ENCODE results near the gene ARL15.

The ARL15 gene

GRCh38 chr5:53937467-53937866 lies 372.9 kb downstream of the ARL15 start:
- no CpG with 5 or more reads among the region's 2 CpGs for WGBS, 2 donors (ENCODE audit: extremely low coverage in 2 of 2, insufficient read length in 2 of 2, insufficient replicate concordance in 1 of 2)

DNA sequence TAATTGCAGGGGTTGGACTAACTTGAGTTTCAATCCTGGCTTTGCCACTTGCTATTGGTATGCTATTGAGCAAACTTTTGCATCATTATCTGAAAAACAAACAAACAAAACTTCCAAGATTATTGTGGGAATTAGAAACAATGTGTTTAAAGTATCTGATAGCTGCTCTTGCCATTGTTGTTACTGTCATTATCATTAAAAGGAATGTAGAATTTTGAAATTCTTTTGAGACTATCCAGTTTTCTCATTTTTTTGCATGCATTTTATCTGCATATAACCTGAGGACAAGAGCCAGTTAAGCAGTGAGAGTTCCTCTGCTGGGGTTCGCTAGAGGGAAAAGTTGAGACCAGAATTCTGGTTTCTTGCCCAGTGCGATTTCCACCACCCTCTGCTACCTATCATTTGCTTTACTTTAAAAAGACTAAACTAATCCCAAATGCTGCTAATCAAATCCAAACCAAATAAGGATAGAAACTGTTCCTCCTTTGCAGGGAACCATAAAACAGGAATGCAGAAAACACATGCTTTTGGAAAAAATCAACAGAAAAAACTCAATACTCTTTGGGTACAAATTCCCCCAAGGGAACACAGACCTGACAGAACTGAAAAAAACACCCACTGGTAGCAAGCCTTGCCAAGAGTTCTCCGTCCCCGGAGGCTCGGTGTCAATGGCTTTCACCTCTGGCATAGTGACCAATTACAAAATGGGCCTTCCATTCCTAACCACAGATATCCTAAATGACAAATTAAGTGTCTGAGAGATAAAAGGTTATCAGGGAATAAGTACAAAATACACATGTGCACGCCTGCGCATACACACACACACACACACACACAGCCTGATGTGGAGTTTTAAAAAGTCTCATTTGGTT lies 373.7 kb downstream of the ARL15 start:
- no peak for DNase-seq (ENCODE audit: low spot score)
- Histone ChIP-seq H3K4me1 (ENCODE audit: control insufficient read depth in 2 of 2, insufficient read depth in 1 of 2, low read depth in 1 of 2, low read length in 2 of 2) (no peaks in the 10 kb centered on the region), H2BK120ac (ENCODE audit: low read depth, low read length) (no peak overlapping the region), H4K91ac (ENCODE audit: low read depth, low read length, poor library complexity) (no peak overlapping the region), H2BK5ac (ENCODE audit: low read length) (no peak overlapping the region), H3K4me2 (ENCODE audit: insufficient read depth, low read length, poor library complexity, severe bottlenecking) (no peak overlapping the region), H3K4me3 (ENCODE audit: low read length in 2 of 2) (no peak overlapping the region), H3K18ac (ENCODE audit: low read length) (no peak overlapping the region), H3K9me3 (replicated peaks in 1 of 2; ENCODE audit: control insufficient read depth in 2 of 2, insufficient read depth in 1 of 2, low read depth in 1 of 2, low read length in 2 of 2) (no peaks in the 10 kb centered on the region), H3K79me1 (ENCODE audit: low read depth, low read length) (no peaks in the 10 kb centered on the region), H2BK15ac (ENCODE audit: low read length) (no peak overlapping the region), H3K36me3 (replicated peaks in 1 of 2; ENCODE audit: control insufficient read depth in 2 of 2, insufficient read depth in 2 of 2, low read length in 2 of 2) (no peaks in the 10 kb centered on the region), H4K8ac (ENCODE audit: low read depth, low read length) (no peak overlapping the region), H3K4ac (ENCODE audit: low read length) (no peak overlapping the region), H3K14ac (ENCODE audit: low read length) (no peak overlapping the region), H2AFZ (ENCODE audit: low read length) (no peak overlapping the region), H3K27me3 (ENCODE audit: control insufficient read depth in 3 of 3, insufficient read depth in 3 of 3, low read depth in 1 of 3, low read length in 3 of 3) (no peaks in the 10 kb centered on the region), H2BK12ac (ENCODE audit: low read length) (no peak overlapping the region), H3K9ac (ENCODE audit: low read depth, low read length, poor library complexity) (no peak overlapping the region), H3K27ac (replicated peaks; ENCODE audit: low read length) (no peak overlapping the region), H3K23ac (ENCODE audit: low read depth, low read length, poor library complexity) (no peak overlapping the region), H2AK5ac (ENCODE audit: low read depth, low read length) (no peak overlapping the region)
- no CpG with 5 or more reads among the region's 7 CpGs for WGBS, 2 donors (ENCODE audit: extremely low coverage in 2 of 2, insufficient read length in 2 of 2, insufficient replicate concordance in 1 of 2)

More at GRCh38 chr5:53937467-53937866, 372.9 kb downstream of the ARL15 start:
- no peak overlapping the region for H2BK5ac ChIP-seq (ENCODE audit: low read length)
- H2BK12ac ChIP-seq (ENCODE audit: low read length) = no peak overlapping the region
- H3K27me3 ChIP-seq (ENCODE audit: control insufficient read depth in 3 of 3, insufficient read depth in 3 of 3, low read depth in 1 of 3, low read length in 3 of 3) = no peaks in the 10 kb centered on the region
- no peak overlapping the region for H3K9ac ChIP-seq (ENCODE audit: low read depth, low read length, poor library complexity)
- no peak overlapping the region for H3K4ac ChIP-seq (ENCODE audit: low read length)
- no peak overlapping the region for H3K4me3 ChIP-seq (ENCODE audit: low read length in 2 of 2)
- H3K14ac ChIP-seq (ENCODE audit: low read length) = no peak overlapping the region
- no peak overlapping the region for H4K8ac ChIP-seq (ENCODE audit: low read depth, low read length)
- no peak overlapping the region for H3K27ac ChIP-seq (replicated peaks; ENCODE audit: low read length)
- no peaks in the 10 kb centered on the region for H3K9me3 ChIP-seq (replicated peaks in 1 of 2; ENCODE audit: control insufficient read depth in 2 of 2, insufficient read depth in 1 of 2, low read depth in 1 of 2, low read length in 2 of 2)
- H3K79me1 ChIP-seq (ENCODE audit: low read depth, low read length) = no peaks in the 10 kb centered on the region
- no peak overlapping the region for H2AFZ ChIP-seq (ENCODE audit: low read length)
- no peak overlapping the region for H2BK120ac ChIP-seq (ENCODE audit: low read depth, low read length)
- H3K36me3 ChIP-seq (replicated peaks in 1 of 2; ENCODE audit: control insufficient read depth in 2 of 2, insufficient read depth in 2 of 2, low read length in 2 of 2) = no peaks in the 10 kb centered on the region
- DNase-seq (ENCODE audit: low spot score) = no peak
- H2BK15ac ChIP-seq (ENCODE audit: low read length) = no peak overlapping the region
- no peak overlapping the region for H3K4me2 ChIP-seq (ENCODE audit: insufficient read depth, low read length, poor library complexity, severe bottlenecking)
- no peak overlapping the region for H2AK5ac ChIP-seq (ENCODE audit: low read depth, low read length)
- no peak overlapping the region for H4K91ac ChIP-seq (ENCODE audit: low read depth, low read length, poor library complexity)
- no peak overlapping the region for H3K18ac ChIP-seq (ENCODE audit: low read length)
- H3K23ac ChIP-seq (ENCODE audit: low read depth, low read length, poor library complexity) = no peak overlapping the region
- no peaks in the 10 kb centered on the region for H3K4me1 ChIP-seq (ENCODE audit: control insufficient read depth in 2 of 2, insufficient read depth in 1 of 2, low read depth in 1 of 2, low read length in 2 of 2)

DNA sequence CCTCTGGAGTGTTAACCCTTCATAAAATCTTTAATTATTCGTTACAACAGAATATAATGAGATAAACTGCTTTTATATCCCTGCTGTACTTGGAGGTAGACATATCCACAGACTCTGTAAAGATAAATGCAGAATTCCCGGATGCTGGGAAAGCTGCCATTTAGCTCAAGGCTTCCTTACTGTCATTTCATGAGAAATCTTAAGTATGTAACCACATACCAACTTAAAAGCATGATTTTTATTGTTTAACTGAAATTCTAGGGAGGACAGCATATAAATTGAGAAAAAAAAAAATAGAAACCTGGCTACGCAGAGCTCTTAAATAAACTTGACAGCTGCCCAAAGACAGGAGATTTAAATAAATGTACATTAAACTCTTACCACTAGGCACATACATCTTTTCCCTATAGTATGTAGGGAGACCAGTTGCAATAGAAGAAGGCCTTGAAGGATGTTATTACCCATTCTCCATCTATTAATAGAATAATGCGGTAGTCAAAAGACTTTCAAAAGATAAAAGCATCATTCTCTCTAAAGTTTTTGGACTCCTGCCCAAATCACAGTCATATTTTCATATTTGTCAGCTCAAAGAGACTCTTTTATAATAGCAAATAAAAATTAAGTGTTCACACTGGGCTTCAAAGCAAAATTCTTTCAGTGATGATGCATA lies 376.1 kb downstream of the ARL15 start:
- DNase-seq (ENCODE audit: low spot score) = no peak
- Histone ChIP-seq H2AK5ac (ENCODE audit: low read depth, low read length) (no peak overlapping the region), H3K18ac (ENCODE audit: low read length) (no peak overlapping the region)

GRCh38 chr5:53932351-53932750 lies 378.0 kb downstream of the ARL15 start:
- Histone ChIP-seq H3K36me3 (replicated peaks in 1 of 2; ENCODE audit: control insufficient read depth in 2 of 2, insufficient read depth in 2 of 2, low read length in 2 of 2) (no peaks in the 10 kb centered on the region), H2AK5ac (ENCODE audit: low read depth, low read length) (no peak overlapping the region), H2BK12ac (ENCODE audit: low read length) (no peak overlapping the region), H3K4me3 (ENCODE audit: low read length in 2 of 2) (no peak overlapping the region), H3K18ac (ENCODE audit: low read length) (no peak overlapping the region), H2AFZ (ENCODE audit: low read length) (no peak overlapping the region), H3K14ac (ENCODE audit: low read length) (no peak overlapping the region), H3K4me1 (ENCODE audit: control insufficient read depth in 2 of 2, insufficient read depth in 1 of 2, low read depth in 1 of 2, low read length in 2 of 2) (peaks cover 2 to 16% of the 10 kb centered on the region in 2 donors), H3K9me3 (replicated peaks in 1 of 2; ENCODE audit: control insufficient read depth in 2 of 2, insufficient read depth in 1 of 2, low read depth in 1 of 2, low read length in 2 of 2) (no peaks in the 10 kb centered on the region), H4K91ac (ENCODE audit: low read depth, low read length, poor library complexity) (no peak overlapping the region), H2BK120ac (ENCODE audit: low read depth, low read length) (no peak overlapping the region), H4K8ac (ENCODE audit: low read depth, low read length) (no peak overlapping the region), H2BK15ac (ENCODE audit: low read length) (no peak overlapping the region), H2BK5ac (ENCODE audit: low read length) (no peak overlapping the region), H3K23ac (ENCODE audit: low read depth, low read length, poor library complexity) (no peak overlapping the region), H3K9ac (ENCODE audit: low read depth, low read length, poor library complexity) (no peak overlapping the region), H3K27ac (replicated peaks; ENCODE audit: low read length) (no peak overlapping the region), H3K27me3 (ENCODE audit: control insufficient read depth in 3 of 3, insufficient read depth in 3 of 3, low read depth in 1 of 3, low read length in 3 of 3) (no peaks in the 10 kb centered on the region), H3K4me2 (ENCODE audit: insufficient read depth, low read length, poor library complexity, severe bottlenecking) (no peak overlapping the region), H3K4ac (ENCODE audit: low read length) (no peak overlapping the region), H3K79me1 (ENCODE audit: low read depth, low read length) (no peaks in the 10 kb centered on the region)
- no peak for DNase-seq (ENCODE audit: low spot score)
- no CpG with 5 or more reads among the region's 6 CpGs for WGBS, 2 donors (ENCODE audit: extremely low coverage in 2 of 2, insufficient read length in 2 of 2, insufficient replicate concordance in 1 of 2)

More for the DNA sequence above, 376.1 kb downstream of the ARL15 start:
- no peak overlapping the region for H3K9ac ChIP-seq (ENCODE audit: low read depth, low read length, poor library complexity)
- H3K4me3 ChIP-seq (ENCODE audit: low read length in 2 of 2) = no peak overlapping the region
- WGBS, 2 donors (ENCODE audit: extremely low coverage in 2 of 2, insufficient read length in 2 of 2, insufficient replicate concordance in 1 of 2) = no CpG with 5 or more reads among the region's 4 CpGs
- peaks cover 0 to 4% of the 10 kb centered on the region in 2 donors for H3K4me1 ChIP-seq (ENCODE audit: control insufficient read depth in 2 of 2, insufficient read depth in 1 of 2, low read depth in 1 of 2, low read length in 2 of 2)
- no peaks in the 10 kb centered on the region for H3K79me1 ChIP-seq (ENCODE audit: low read depth, low read length)
- no peak overlapping the region for H3K23ac ChIP-seq (ENCODE audit: low read depth, low read length, poor library complexity)
- no peaks in the 10 kb centered on the region for H3K36me3 ChIP-seq (replicated peaks in 1 of 2; ENCODE audit: control insufficient read depth in 2 of 2, insufficient read depth in 2 of 2, low read length in 2 of 2)
- H2BK15ac ChIP-seq (ENCODE audit: low read length) = no peak overlapping the region
- no peak overlapping the region for H3K4me2 ChIP-seq (ENCODE audit: insufficient read depth, low read length, poor library complexity, severe bottlenecking)
- no peak overlapping the region for H3K14ac ChIP-seq (ENCODE audit: low read length)
- H3K27ac ChIP-seq (replicated peaks; ENCODE audit: low read length) = no peak overlapping the region
- no peaks in the 10 kb centered on the region for H3K9me3 ChIP-seq (replicated peaks in 1 of 2; ENCODE audit: control insufficient read depth in 2 of 2, insufficient read depth in 1 of 2, low read depth in 1 of 2, low read length in 2 of 2)
- H2AFZ ChIP-seq (ENCODE audit: low read length) = no peak overlapping the region
- H4K8ac ChIP-seq (ENCODE audit: low read depth, low read length) = no peak overlapping the region
- no peak overlapping the region for H3K4ac ChIP-seq (ENCODE audit: low read length)
- no peak overlapping the region for H2BK5ac ChIP-seq (ENCODE audit: low read length)
- no peaks in the 10 kb centered on the region for H3K27me3 ChIP-seq (ENCODE audit: control insufficient read depth in 3 of 3, insufficient read depth in 3 of 3, low read depth in 1 of 3, low read length in 3 of 3)
- H4K91ac ChIP-seq (ENCODE audit: low read depth, low read length, poor library complexity) = no peak overlapping the region
- no peak overlapping the region for H2BK120ac ChIP-seq (ENCODE audit: low read depth, low read length)
- H2BK12ac ChIP-seq (ENCODE audit: low read length) = no peak overlapping the region

Measured in neuronal stem cell (in vitro differentiated cells).